Endothelial cell of umbilical vein (primary cell): ENCODE data around the gene CDK5. TPM values are rescaled to one million over a fixed set of nuclear protein-coding genes. Genes with fewer than 3 reads are reported as not detected.

ENCODE experiments used
- BruUV-seq: library from RNA; stranded (reverse); fragments of 400-500 nt; replicated peaks from 2 replicates; lab custom pipeline; 2021; lab: Mats Ljungman, UMichigan
- CTCF ChIA-PET: fragments of 300-600, 350-600 bp; sonication (Branson Sonifier 250); formaldehyde crosslinking; loops from one replicate; lab custom pipeline; 2021; ENCODE audit warnings: antibody characterized with exemption, inconsistent platforms; lab: Charles Lee
- POLR2A ChIA-PET: fragments of 300-600, 350-600 bp; sonication (Branson Sonifier 250); formaldehyde crosslinking; loops from one replicate; lab custom pipeline; 2021; ENCODE audit warnings: antibody characterized with exemption, inconsistent platforms; lab: Charles Lee
- DNase-seq: peaks from one replicate; pipeline ENCODE4 v3.0.0-alpha.2; 2011; ENCODE audit warnings: low read depth, low spot score
- FAIRE-seq: peaks from 2 replicates; lab custom pipeline; 2011; peaks lifted over from hg19 to GRCh38; lab: Jason Lieb, UNC
- H2AFZ ChIP-seq: 2 replicates; pipeline ENCODE4 v1.6.0; 2012; ENCODE audit warnings: low read depth, low read length, control low read depth, inconsistent platforms
- H3K27ac ChIP-seq: 2 replicates; pipeline ENCODE4 v1.5.1; 2011; ENCODE audit warnings: low read depth, mild to moderate bottlenecking, control low read depth, low read length, moderate library complexity; ENCODE audit not compliant: insufficient read depth
- H3K27me3 ChIP-seq, 2 experiments: 2 replicates each; pipeline versions ENCODE4 v1.6.0 to v1.6.1; 2011; ENCODE audit warnings: low read length in 2 of 2, mixed read lengths in 1 of 2; ENCODE audit not compliant: control insufficient read depth in 2 of 2, insufficient read depth in 2 of 2
- H3K36me3 ChIP-seq, 2 experiments: 2 replicates in 1 of 2; 3 replicates in 1 of 2; pipeline ENCODE4 v1.5.1; 2011; ENCODE audit warnings: low read length in 2 of 2, mild to moderate bottlenecking in 1 of 2, moderate library complexity in 1 of 2; ENCODE audit not compliant: control insufficient read depth in 2 of 2, insufficient read depth in 2 of 2; ENCODE audit errors: extremely low read depth in 1 of 2
- H3K4me1 ChIP-seq: 3 replicates; pipeline ENCODE4 v1.5.1; 2011; ENCODE audit warnings: mild to moderate bottlenecking, low read length; ENCODE audit not compliant: control insufficient read depth, insufficient read depth; ENCODE audit errors: extremely low read depth
- H3K4me2 ChIP-seq: 2 replicates; pipeline ENCODE4 v1.6.1; 2011; ENCODE audit warnings: low read length, control low read depth, mixed read lengths; ENCODE audit not compliant: insufficient read depth
- H3K4me3 ChIP-seq, 3 experiments: fragments of 200-600 bp in 1 of 3; sonication (generic), shearing (Covaris generic) in 1 of 3; replicated peaks in 1 of 3; 2 replicates each; pipeline ENCODE4 v1.5.1; 2011 to 2016; ENCODE audit warnings: control low read depth in 3 of 3, low read length in 3 of 3, mild to moderate bottlenecking in 2 of 3, inconsistent platforms in 1 of 3, low read depth in 1 of 3, moderate library complexity in 1 of 3; ENCODE audit not compliant: insufficient read depth in 1 of 3
- H3K79me2 ChIP-seq: 2 replicates; pipeline ENCODE4 v1.6.0; 2012; ENCODE audit warnings: low read length, inconsistent platforms; ENCODE audit not compliant: control insufficient read depth, insufficient read depth
- H3K9ac ChIP-seq: replicated peaks from 2 replicates; pipeline ENCODE3; 2011; ENCODE audit warnings: low read length, control low read depth; ENCODE audit not compliant: insufficient read depth; ENCODE audit errors: extremely low read depth
- H3K9me1 ChIP-seq: replicated peaks from 3 replicates; pipeline ENCODE4 v1.6.0; 2011; ENCODE audit warnings: mild to moderate bottlenecking, low read length; ENCODE audit not compliant: control insufficient read depth, insufficient read depth; ENCODE audit errors: extremely low read depth
- H3K9me3 ChIP-seq: replicated peaks from 2 replicates; pipeline ENCODE4 v1.5.1; 2012; ENCODE audit warnings: low read length, inconsistent platforms; ENCODE audit not compliant: control insufficient read depth, insufficient read depth
- H4K20me1 ChIP-seq: replicated peaks from 2 replicates; pipeline ENCODE3; 2011; ENCODE audit warnings: mild to moderate bottlenecking, low read length; ENCODE audit not compliant: control insufficient read depth, insufficient read depth; ENCODE audit errors: extremely low read depth
- CTCF ChIP-seq, 2 donors: IDR thresholded peaks; 1 replicate in 1 of 2; 2 replicates in 1 of 2; pipeline ENCODE4 v1.5.1; 2011; ENCODE audit warnings: low read length in 2 of 2, mild to moderate bottlenecking in 2 of 2, moderate library complexity in 2 of 2, control low read depth in 1 of 2, inconsistent platforms in 1 of 2, low read depth in 1 of 2; ENCODE audit not compliant: insufficient read depth in 1 of 2; ENCODE audit errors: extremely low read depth in 1 of 2
- EZH2 ChIP-seq: IDR thresholded peaks from 2 replicates; pipeline ENCODE4 v1.6.1; 2012; ENCODE audit warnings: borderline replicate concordance, low read depth, mild to moderate bottlenecking, moderate library complexity, low read length, inconsistent platforms; ENCODE audit not compliant: severe bottlenecking
- FOS ChIP-seq: IDR thresholded peaks from 2 replicates; pipeline ENCODE4 v1.6.1; 2011; ENCODE audit warnings: mild to moderate bottlenecking, low read length, moderate library complexity, borderline replicate concordance; ENCODE audit not compliant: insufficient read depth
- GATA2 ChIP-seq: IDR thresholded peaks from 2 replicates; pipeline ENCODE4 v1.7.0; 2011; ENCODE audit warnings: low read depth, mild to moderate bottlenecking, moderate library complexity, mixed read lengths, low read length; ENCODE audit not compliant: insufficient read length, insufficient read depth
- JUN ChIP-seq: IDR thresholded peaks from 2 replicates; pipeline ENCODE4 v1.6.1; 2011; ENCODE audit warnings: borderline replicate concordance, low read depth; ENCODE audit not compliant: insufficient read length, insufficient read depth
- MYC ChIP-seq: IDR thresholded peaks from one replicate; pipeline ENCODE4 v1.6.1; 2011; ENCODE audit warnings: mild to moderate bottlenecking, low read depth, low read length
- POLR2A ChIP-seq: IDR thresholded peaks from 2 replicates; pipeline ENCODE4 v1.6.1; 2012; ENCODE audit warnings: low read depth, mild to moderate bottlenecking, control low read depth, low read length
- POLR2AphosphoS5 ChIP-seq: IDR thresholded peaks from 2 replicates; pipeline ENCODE4 v1.6.1; 2012; ENCODE audit warnings: low read depth, mild to moderate bottlenecking, control low read depth, low read length, moderate library complexity; ENCODE audit not compliant: insufficient read depth
- dilution Hi-C: fragments of 300-500 bp; cut with MboI; formaldehyde crosslinking; loops from one replicate; pipeline ENCODE4 v1.15.0; 2019; ENCODE audit warnings: low sequenced_read_pairs; ENCODE audit not compliant: extremely low pct_ligation_motif_present
- intact Hi-C: fragments of 100-400 bp; cut with micrococcal nuclease; formaldehyde crosslinking; loops from one replicate; pipeline ENCODE4 v1.10.0; 2022
- polyA plus RNA-seq, 4 experiments: library from polyadenylated mRNA; depleted of rRNA in 3 of 4; stranded (reverse) in 3 of 4; unstranded in 1 of 4; fragments of >200 nt; gene quantifications; 2 replicates each; pipeline versions ENCODE4 v1.2.1 to v1.2.3, GENCODE V29; 2011 to 2012; ENCODE audit warnings: missing spikeins in 1 of 4
- total RNA-seq: library from RNA; stranded (reverse); gene quantifications from 2 replicates; pipeline ENCODE4 v1.2.3, GENCODE V29; 2021
- TF ChIP-seq, protein P1 (sequence below): IDR thresholded peaks from 2 replicates; pipeline ENCODE4 v1.6.1; 2011; ENCODE audit not compliant: insufficient read depth, insufficient read length

The CDK5 gene
- total and polyA plus RNA-seq, 2 donors (not counting 3 experiments of a cell fraction or from before 2014, with no cell fraction given): 16.5 to 38.3 TPM

DNA sequence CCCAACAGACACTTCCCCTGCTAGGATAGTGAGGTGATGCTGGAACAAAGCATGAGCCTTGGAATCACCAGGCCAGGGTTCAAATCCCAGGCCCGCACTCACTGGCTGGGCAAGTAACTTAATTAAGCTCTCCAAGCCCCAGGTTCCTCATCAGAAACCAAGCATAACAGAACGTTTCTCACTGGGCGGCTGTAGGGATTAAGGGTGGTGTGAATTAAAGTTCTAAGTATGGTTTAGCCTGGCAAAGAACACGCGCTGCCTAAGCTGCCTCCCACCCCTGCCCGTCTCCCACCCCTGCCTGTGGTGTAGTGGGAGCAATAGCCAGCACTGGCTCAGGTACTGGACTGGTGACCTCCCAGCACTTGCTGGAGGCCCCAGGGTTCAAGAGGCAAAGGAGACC is 7.3 kb upstream of the CDK5 start:
- peaks cover 15 to 48% of the 10 kb centered on the region in 2 experiments for H3K36me3 ChIP-seq
- no peaks in the 10 kb centered on the region for H3K9me1 ChIP-seq
- dilution Hi-C loops (no loop called here), intact Hi-C loops (no loop called here)
- peaks cover 30% of the 10 kb centered on the region for H3K79me2 ChIP-seq
- H3K27ac ChIP-seq: no peak overlapping the region
- no peak overlapping the region for H3K4me3 ChIP-seq
- H3K9me3 ChIP-seq: no peaks in the 10 kb centered on the region
- POLR2A ChIA-PET: no interaction called here
- DNase-seq (no peak), FAIRE-seq (no peak)
- CTCF ChIA-PET: no interaction called here
- H3K4me1 ChIP-seq: peaks cover 10% of the 10 kb centered on the region
- H2AFZ ChIP-seq: no peak overlapping the region
- TF ChIP-seq, protein P1, sequence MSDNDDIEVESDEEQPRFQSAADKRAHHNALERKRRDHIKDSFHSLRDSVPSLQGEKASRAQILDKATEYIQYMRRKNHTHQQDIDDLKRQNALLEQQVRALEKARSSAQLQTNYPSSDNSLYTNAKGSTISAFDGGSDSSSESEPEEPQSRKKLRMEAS: no peak
- TF ChIP-seq POLR2AphosphoS5: no peak
- no peak for TF ChIP-seq POLR2A
- TF ChIP-seq GATA2: no peak
- TF ChIP-seq CTCF (IDR thresholded peaks at IDR 0.05; ENCODE audit: extremely low read depth in 1 of 2, insufficient read depth in 1 of 2, low read depth in 1 of 2, low read length in 2 of 2): no peak
- TF ChIP-seq EZH2: no peak
- TF ChIP-seq MYC: no peak
- no peak for TF ChIP-seq JUN
- TF ChIP-seq FOS: no peak
- no peaks in the 10 kb centered on the region for H3K27me3 ChIP-seq
- H3K9ac ChIP-seq: no peak overlapping the region
- no TSS peak for BruUV-seq
- no peak overlapping the region for H3K4me2 ChIP-seq
- H4K20me1 ChIP-seq: no peaks in the 10 kb centered on the region
